Endothelial cell of hepatic sinusoid (primary cell): ENCODE data around the gene MAP2K6.

Experiments used
- in situ Hi-C: cut with HindIII; loops from 2 replicates; pipeline ENCODE4 v1.10.0; 2017; ENCODE audit warnings: low sequenced_read_pairs

MAP2K6 gene

GRCh38 chr17:69524854-69525253, 110.4 kb downstream of the MAP2K6 start:
- in situ Hi-C loops, result no loop called here

GRCh38 chr17:69525920-69526841, 111.7 kb downstream of the MAP2K6 start:
- in situ Hi-C loops, result no loop called here

- in situ Hi-C loops, result no loop called here
Measured at GRCh38 chr17:69528035-69528434, 113.5 kb downstream of the MAP2K6 start.

- in situ Hi-C loops, result no loop called here
Measured at GRCh38 chr17:69533481-69534234, 119.2 kb downstream of the MAP2K6 start.

- in situ Hi-C loops, result no loop called here
Measured at GRCh38 chr17:69534235-69534621, 119.7 kb downstream of the MAP2K6 start.

GRCh38 chr17:69535016-69535570, 120.6 kb downstream of the MAP2K6 start:
- in situ Hi-C loops, result no loop called here

- in situ Hi-C loops, result no loop called here
Measured at GRCh38 chr17:69538795-69539194, 124.3 kb downstream of the MAP2K6 start.

- in situ Hi-C loops, result no loop called here
Measured at GRCh38 chr17:69539274-69539673, 124.8 kb downstream of the MAP2K6 start.

GRCh38 chr17:69539781-69540319, 125.4 kb downstream of the MAP2K6 start:
- in situ Hi-C loops, result no loop called here

- in situ Hi-C loops, result no loop called here
Measured at GRCh38 chr17:69540356-69540755, 125.9 kb downstream of the MAP2K6 start.

GRCh38 chr17:69547230-69547629, 132.7 kb downstream of the MAP2K6 start:
- in situ Hi-C loops, result no loop called here

GRCh38 chr17:69547947-69548346, 133.4 kb downstream of the MAP2K6 start:
- in situ Hi-C loops, result no loop called here

GRCh38 chr17:69551212-69552010, 136.9 kb downstream of the MAP2K6 start:
- in situ Hi-C loops, result no loop called here

GRCh38 chr17:69552986-69553667, 138.6 kb downstream of the MAP2K6 start:
- in situ Hi-C loops, result no loop called here

- in situ Hi-C loops, result no loop called here
Measured at GRCh38 chr17:69555056-69555455, 140.6 kb downstream of the MAP2K6 start.

- in situ Hi-C loops, result no loop called here
Measured at GRCh38 chr17:69557339-69557738, 142.8 kb downstream of the MAP2K6 start.

GRCh38 chr17:69558796-69559195, 144.3 kb downstream of the MAP2K6 start:
- in situ Hi-C loops, result no loop called here

- in situ Hi-C loops, result no loop called here
Measured at GRCh38 chr17:69560987-69561441, 146.5 kb downstream of the MAP2K6 start.

GRCh38 chr17:69561462-69561861, 147.0 kb downstream of the MAP2K6 start:
- in situ Hi-C loops, result no loop called here

- in situ Hi-C loops, result no loop called here
Measured at GRCh38 chr17:69565447-69565846, 150.9 kb downstream of the MAP2K6 start.
